HG03565 (cell line): ENCODE data around the gene KIAA0513.

ENCODE experiments used
- ATAC-seq: cut with Tn5 transposase; IDR thresholded peaks from one replicate; pipeline ENCODE4 v1.9.1; 2021; ENCODE audit warnings: mild to moderate bottlenecking, moderate library complexity; ENCODE audit not compliant: unreplicated experiment

Gene KIAA0513

GRCh38 chr16:85066346-85066885, 38.8 kb downstream of the KIAA0513 start:
- ATAC-seq: no peak

DNA sequence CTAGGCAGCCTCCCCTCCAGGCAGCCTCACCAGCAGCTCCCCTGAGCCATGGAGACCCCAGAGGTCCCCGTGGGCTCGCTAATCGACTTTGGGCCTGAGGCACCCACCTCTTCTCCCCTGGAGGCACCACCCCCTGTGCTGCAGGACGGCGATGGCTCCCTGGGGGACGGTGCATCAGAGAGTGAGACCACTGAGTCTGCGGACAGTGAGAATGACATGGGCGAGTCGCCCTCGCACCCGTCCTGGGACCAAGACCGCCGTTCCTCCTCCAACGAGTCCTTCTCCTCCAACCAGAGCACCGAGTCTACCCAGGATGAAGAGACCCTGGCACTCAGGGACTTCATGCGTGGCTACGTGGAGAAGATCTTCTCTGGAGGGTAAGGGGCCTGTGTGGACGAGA, 39.4 kb downstream of the KIAA0513 start:
- no peak for ATAC-seq

GRCh38 chr16:85067426-85067825, 39.8 kb downstream of the KIAA0513 start:
- no peak for ATAC-seq

GRCh38 chr16:85068746-85069145, 41.2 kb downstream of the KIAA0513 start:
- no peak for ATAC-seq

DNA sequence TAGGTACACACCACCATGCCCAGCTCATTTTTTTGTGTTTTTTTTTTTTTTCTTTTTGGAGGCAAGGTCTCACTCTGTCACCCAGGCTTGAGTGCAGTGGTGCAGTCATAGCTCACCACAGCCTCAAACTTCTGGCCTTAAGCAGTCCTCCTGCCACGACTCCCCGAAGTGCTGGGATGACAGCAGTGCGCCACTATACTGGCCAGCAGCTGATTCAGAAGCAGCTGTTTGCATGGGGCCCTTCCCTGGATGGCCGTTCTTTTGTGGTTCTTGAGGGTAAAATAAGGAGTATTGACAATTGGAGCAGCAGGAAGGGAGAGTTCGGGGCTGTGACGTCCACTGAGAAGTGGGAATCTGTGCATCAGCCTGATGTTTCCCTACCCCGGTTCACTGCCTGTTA, 41.6 kb downstream of the KIAA0513 start:
- ATAC-seq: no peak

DNA sequence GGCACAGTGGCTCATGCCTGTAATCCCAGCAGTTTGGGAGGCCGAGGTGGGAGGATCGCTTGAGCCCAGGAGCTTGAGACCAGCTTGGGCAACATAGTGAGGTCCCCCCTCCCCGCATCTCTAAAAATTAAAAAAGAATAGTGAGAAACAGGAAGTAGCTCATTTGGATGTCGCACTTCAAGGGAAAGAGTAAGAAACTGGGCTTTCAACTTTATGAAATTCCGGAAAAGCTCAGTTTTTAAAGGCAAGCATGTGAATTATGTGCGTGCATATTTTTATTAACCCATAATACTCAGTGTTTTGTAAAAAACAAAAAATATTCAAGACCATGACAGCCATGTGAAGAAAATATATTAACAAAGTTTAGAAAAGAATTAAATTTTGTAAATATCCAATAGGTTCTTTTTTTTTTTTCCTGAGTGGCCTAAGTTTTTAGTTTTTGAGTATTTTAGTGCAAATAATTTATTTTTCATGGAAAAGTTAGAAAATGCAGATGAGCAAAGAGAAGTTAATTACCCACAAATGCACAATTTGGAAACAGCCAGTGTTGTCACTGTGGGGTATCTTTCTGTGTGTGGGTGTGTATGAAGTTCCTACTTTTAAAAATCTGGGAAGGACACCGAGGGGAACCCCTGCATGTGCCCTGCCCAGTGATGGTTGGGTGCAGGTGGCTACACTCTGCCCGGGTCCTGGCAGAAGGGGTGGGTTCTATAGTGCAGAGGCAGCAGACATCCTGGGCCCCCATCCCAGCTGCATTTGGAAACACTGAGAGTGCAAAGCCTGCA, 44.7 kb downstream of the KIAA0513 start:
- no peak for ATAC-seq

GRCh38 chr16:85072947-85073346, 45.4 kb downstream of the KIAA0513 start:
- no peak for ATAC-seq

- ATAC-seq: no peak
Observed at GRCh38 chr16:85074225-85074914, 46.8 kb downstream of the KIAA0513 start.

GRCh38 chr16:85075236-85075924, 47.8 kb downstream of the KIAA0513 start:
- no peak for ATAC-seq

DNA sequence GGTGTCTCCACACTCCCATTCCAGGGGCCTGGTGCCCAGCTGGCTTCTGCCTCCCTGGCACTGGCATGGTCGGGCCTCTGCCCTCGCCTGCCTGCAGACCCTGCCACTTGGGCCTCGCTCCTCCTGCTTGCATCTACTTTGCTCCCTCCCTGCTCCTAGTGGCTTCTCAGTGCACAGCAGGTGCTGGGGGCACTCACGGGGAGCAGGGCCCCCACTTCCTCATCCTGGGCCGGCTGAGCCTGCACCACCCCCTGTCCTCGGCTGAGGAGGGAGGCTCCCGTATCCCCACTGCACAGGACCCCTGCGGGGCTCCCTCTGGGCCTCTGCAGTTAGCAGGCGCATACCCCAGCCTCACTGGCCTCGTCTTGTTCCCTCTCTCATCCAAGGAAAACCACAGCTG, 49.4 kb downstream of the KIAA0513 start:
- no peak for ATAC-seq

- no peak for ATAC-seq
Observed at GRCh38 chr16:85077576-85078125, 50.1 kb downstream of the KIAA0513 start.

GRCh38 chr16:85078226-85078625, 50.6 kb downstream of the KIAA0513 start:
- ATAC-seq: no peak

DNA sequence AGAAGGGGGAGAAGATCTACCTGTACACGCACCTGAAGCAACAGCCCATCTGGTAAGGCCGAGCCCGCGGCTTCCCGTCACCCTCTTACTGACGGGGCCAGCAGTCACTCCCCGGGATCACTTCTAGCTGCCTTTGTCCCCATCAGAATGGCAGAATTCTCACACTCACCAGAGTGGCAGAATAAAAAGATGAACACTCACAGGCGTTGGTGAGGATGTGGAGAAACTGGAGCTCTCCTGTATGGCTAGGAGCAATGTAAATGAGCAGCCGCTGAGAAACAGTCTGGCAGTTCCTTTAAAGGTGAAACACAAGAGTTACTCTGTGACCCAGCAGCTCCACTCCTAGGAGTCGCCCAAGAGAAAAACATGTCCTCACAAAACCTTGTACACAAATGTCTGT, 51.4 kb downstream of the KIAA0513 start:
- no peak for ATAC-seq

- ATAC-seq: no peak
Observed at GRCh38 chr16:85079785-85080570, 52.4 kb downstream of the KIAA0513 start.

DNA sequence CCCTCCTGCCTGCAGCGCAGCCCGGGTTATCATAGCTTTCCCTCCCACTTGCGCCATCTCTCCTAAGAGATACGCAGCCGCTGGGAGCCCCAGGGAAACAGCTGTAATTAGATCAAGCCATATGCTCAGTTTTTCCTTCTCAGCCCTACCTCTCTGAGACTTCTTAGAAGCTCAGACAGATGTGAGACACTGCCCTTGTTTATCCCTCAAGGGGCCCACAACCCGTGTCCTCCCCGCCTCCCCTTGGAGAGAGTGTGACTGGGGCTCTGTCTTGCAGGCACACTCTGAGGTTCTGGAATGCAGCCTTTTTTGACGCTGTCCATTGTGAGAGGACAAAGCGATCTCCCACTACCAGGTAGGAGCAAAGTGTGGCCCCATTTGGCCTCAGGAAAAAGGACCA, 53.4 kb downstream of the KIAA0513 start:
- no peak for ATAC-seq

GRCh38 chr16:85081765-85082164, 54.2 kb downstream of the KIAA0513 start:
- ATAC-seq: no peak

GRCh38 chr16:85082173-85083050, 54.8 kb downstream of the KIAA0513 start:
- no peak for ATAC-seq

DNA sequence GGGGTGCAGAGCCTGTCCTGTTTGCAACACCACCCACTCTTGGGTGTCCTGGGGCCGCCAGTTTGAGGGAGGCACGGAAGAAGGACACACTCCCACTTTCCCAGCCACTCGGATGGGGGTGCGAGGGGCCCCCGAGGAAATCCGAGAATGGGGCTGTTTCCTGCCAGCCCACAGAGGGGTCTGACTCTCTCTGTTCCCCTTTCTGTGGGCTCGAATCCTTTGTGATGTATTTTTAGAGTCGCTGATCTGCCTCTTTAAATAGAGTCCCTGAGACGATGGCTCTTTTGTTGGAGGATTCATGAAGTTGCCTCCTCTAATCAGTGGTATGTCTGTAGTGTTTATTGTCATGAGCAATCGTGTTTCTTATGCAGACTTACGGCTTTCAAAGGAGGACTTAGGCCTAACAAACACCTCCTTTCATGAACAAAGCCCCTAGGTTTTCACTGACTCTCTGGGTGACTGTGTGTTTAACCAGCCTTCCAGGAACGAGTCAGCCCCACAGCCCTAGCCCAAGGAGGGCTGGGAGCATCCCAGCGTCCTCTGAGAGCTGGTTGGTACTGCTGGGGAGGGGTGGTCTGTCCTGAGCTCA, 55.5 kb downstream of the KIAA0513 start:
- ATAC-seq: no peak

DNA sequence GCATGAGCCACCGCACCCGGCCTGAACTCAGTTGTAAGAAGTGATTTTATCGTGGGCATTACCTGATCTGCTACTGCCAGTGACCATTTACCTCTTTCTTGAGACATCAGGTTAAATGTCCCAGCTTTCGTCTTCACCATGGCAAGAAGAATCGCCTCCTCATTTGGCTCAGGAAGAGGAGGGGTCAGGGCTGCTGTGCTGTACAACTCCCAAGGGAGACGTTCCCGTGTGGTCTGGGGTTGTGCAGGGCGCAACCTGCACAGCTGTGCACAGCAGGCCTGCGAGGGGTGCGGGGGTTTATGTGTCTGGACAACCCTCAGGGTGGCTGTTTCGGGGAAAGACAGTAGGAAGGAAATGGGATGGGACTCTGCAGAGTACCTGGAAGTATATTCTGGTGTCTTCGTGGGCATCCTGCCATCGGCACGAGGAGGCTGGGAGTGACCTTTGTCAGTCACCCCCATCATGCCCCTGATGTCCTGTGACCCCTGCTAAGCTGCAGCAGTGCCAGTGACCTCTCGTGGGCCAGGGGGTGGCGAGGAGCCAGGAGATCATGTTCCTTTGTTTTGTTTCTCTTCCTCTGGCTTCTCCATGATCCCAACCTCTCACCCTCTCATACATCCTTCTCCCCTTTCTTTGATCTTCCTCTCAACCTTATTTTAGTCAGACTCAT, 57.4 kb downstream of the KIAA0513 start:
- no peak for ATAC-seq
